Large intestine (tissue), 3 donors: ENCODE data around the gene TAF4. TPM values are rescaled to one million over a fixed set of nuclear protein-coding genes. Genes with fewer than 3 reads are reported as not detected.
A peak's percentile ranks its signal among the peaks of the same experiment; 100 is the strongest.

Source experiments
- DNase-seq, 2 donors: peaks; one replicate each; pipeline versions ENCODE4 v3.0.0 to v3.0.0-alpha.2; 2013
- H3K27ac ChIP-seq: one replicate; pipeline ENCODE4 v1.5.1; 2013; ENCODE audit warnings: low read length
- H3K27me3 ChIP-seq: 2 replicates; pipeline ENCODE4 v1.6.1; 2013; ENCODE audit warnings: low read length; ENCODE audit not compliant: control insufficient read depth, insufficient read depth
- H3K36me3 ChIP-seq: 2 replicates; pipeline ENCODE4 v1.6.1; 2013; ENCODE audit warnings: low read length; ENCODE audit not compliant: control insufficient read depth, insufficient read depth
- H3K4me1 ChIP-seq: one replicate; pipeline ENCODE4 v1.6.1; 2013; ENCODE audit warnings: low read length; ENCODE audit not compliant: control insufficient read depth, insufficient read depth
- H3K4me3 ChIP-seq: one replicate; pipeline ENCODE4 v1.5.1; 2013; ENCODE audit warnings: low read length
- H3K9me3 ChIP-seq: one replicate; pipeline ENCODE4 v1.6.1; 2013; ENCODE audit warnings: mild to moderate bottlenecking, low read depth, low read length, moderate library complexity; ENCODE audit not compliant: control insufficient read depth
- WGBS: methylation state at CpG from one replicate; pipeline ENCODE4 v1.1.5; 2013; ENCODE audit warnings: low lambda C conversion rate; ENCODE audit not compliant: insufficient coverage; 5-methylcytosine and 5-hydroxymethylcytosine counted together
- polyA plus RNA-seq: library from polyadenylated mRNA; unstranded; fragments of 120-200 nt; gene quantifications from one replicate; pipeline ENCODE4 v1.2.1, GENCODE V29; 2013

TAF4 gene
- polyA plus RNA-seq, 1 donor: 17.4 TPM

- Histone ChIP-seq H3K27me3 (no peaks in the 10 kb centered on the region), H3K9me3 (peaks cover 3% of the 10 kb centered on the region), H3K4me1 (peaks cover 4% of the 10 kb centered on the region), H3K27ac (no peak overlapping the region), H3K4me3 (no peak overlapping the region), H3K36me3 (no peaks in the 10 kb centered on the region)
- DNase-seq: no peak
- 100% methylated on average over 1 of the region's 20 CpGs for WGBS
Measured at GRCh38 chr20:62029949-62030348, 35.7 kb downstream of the TAF4 start.

DNA sequence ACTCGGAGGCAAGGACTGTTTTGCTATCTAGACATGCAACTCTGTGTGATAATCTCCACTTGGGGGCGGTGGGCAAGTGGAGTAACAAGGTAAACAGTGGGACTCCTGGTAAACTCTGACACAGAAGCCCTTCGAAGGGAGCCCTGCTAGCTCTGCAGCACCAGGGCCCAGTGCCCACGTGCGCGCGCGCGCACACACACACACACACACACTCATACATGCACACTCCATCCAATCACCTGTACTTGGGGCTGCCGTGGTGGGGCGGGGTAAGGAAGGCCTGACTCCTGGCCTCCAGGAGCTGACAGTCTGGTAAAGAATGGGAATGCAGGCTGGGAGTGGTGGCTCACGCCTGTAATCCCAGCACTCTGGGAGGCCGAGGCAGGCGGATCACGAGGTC is 36.4 kb downstream of the TAF4 start:
- H3K4me3 ChIP-seq: no peak overlapping the region
- no peaks in the 10 kb centered on the region for H3K36me3 ChIP-seq
- H3K9me3 ChIP-seq: peaks cover 3% of the 10 kb centered on the region
- DNase-seq: no peak
- H3K27me3 ChIP-seq: no peaks in the 10 kb centered on the region
- H3K4me1 ChIP-seq: peaks cover 4% of the 10 kb centered on the region
- WGBS: no CpG with 5 or more reads among the region's 15 CpGs
- no peak overlapping the region for H3K27ac ChIP-seq

DNA sequence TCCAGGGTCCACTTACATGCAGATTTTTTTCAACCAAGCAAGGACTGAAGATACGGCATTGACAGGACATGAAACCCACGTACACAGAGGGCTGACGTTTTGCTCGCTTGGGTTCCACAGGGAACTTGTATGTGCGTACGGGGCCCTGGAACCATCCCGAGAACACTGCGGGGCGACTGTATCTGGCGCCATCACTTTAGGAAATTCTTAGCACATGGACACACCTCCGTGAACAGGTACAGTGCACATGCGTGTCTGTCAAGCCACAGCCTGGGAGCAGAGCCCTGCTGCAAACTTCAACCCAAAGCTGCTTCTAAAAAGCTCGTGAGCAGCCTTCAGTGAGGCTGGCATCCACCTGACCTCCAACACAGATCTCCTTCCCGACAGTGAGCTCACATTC is 37.3 kb downstream of the TAF4 start:
- no peak for DNase-seq
- Histone ChIP-seq H3K9me3 (peaks cover 3% of the 10 kb centered on the region), H3K27ac (no peak overlapping the region), H3K36me3 (no peaks in the 10 kb centered on the region), H3K4me1 (peaks cover 4% of the 10 kb centered on the region), H3K27me3 (no peaks in the 10 kb centered on the region), H3K4me3 (no peak overlapping the region)
- no CpG with 5 or more reads among the region's 14 CpGs for WGBS

GRCh38 chr20:62027698-62028321 is 37.9 kb downstream of the TAF4 start:
- Histone ChIP-seq H3K36me3 (no peaks in the 10 kb centered on the region), H3K4me3 (no peak overlapping the region), H3K9me3 (peaks cover 3% of the 10 kb centered on the region), H3K4me1 (peaks cover 4% of the 10 kb centered on the region), H3K27ac (no peak overlapping the region), H3K27me3 (no peaks in the 10 kb centered on the region)
- DNase-seq: no peak
- no CpG with 5 or more reads among the region's 12 CpGs for WGBS

DNA sequence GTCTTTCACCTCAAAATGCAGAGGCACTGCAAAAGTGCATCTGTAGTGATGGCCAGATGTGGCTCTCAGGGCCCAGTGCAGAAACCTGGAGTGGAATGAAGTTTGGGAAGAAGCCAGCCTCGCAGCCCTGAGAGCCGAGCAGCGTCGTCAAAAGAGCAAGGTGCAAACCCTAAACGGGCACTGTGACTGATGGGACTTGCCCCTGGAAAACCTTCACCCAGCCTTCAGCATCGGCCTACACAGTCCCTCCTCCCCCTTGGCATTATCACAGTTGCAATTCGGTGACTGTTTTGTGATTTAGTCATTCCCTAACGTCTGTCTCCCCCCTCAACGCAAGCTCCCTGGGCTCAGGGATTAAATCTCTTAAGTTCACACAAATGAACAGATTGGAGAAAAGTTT is 38.6 kb downstream of the TAF4 start:
- no peak for DNase-seq
- Histone ChIP-seq H3K27ac (no peak overlapping the region), H3K4me1 (peaks cover 4% of the 10 kb centered on the region), H3K36me3 (no peaks in the 10 kb centered on the region), H3K4me3 (no peak overlapping the region), H3K9me3 (peaks cover 3% of the 10 kb centered on the region), H3K27me3 (no peaks in the 10 kb centered on the region)
- 100% methylated on average over 1 of the region's 9 CpGs for WGBS

GRCh38 chr20:62026564-62026856 is 39.2 kb downstream of the TAF4 start:
- Histone ChIP-seq H3K27me3 (no peaks in the 10 kb centered on the region), H3K4me3 (no peak overlapping the region), H3K9me3 (peaks cover 3% of the 10 kb centered on the region), H3K27ac (no peak overlapping the region), H3K4me1 (peaks cover 4% of the 10 kb centered on the region), H3K36me3 (no peaks in the 10 kb centered on the region)
- no CpG with 5 or more reads among the region's 11 CpGs for WGBS
- DNase-seq: no peak

DNA sequence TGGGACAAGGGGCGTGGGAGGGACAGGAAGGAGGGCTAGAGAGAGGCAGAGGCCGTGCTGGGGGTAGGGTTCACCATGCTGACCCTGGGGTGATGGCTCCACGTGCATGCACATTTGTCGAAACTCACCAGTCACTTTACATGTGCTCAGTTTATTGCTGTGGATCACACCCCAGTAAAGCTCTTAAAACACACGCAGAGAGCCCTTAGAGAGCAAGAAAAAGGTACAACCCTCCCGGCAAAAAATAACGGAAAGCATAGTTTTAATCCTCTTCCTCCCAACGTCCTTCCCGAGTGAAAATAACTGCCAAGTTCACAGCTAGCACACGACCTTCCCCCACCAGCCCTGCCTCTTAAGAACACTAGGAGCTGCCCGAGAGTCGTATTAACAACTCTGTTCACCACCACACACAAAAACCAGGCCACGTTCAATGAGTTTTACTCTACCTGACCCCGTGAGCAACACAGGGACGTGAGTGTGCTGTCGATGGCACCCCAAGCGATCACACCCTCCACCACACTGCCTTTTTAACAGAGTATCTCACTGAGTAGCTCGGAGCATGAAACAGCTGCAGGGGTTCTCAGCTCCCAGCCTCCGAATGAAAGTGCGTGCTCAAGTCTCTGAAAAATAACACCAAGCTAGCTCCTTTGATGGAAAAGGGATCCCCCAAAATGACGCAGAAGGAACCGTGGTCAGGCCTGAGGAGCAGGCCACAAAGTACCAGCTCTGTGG is 39.7 kb downstream of the TAF4 start:
- Histone ChIP-seq H3K36me3 (no peaks in the 10 kb centered on the region), H3K4me1 (peaks cover 4% of the 10 kb centered on the region), H3K27me3 (no peaks in the 10 kb centered on the region), H3K9me3 (peaks cover 3% of the 10 kb centered on the region), H3K4me3 (no peak overlapping the region), H3K27ac (no peak overlapping the region)
- DNase-seq: peak; percentile 26 to 40
- no CpG with 5 or more reads among the region's 22 CpGs for WGBS

- Histone ChIP-seq H3K4me3 (no peak overlapping the region), H3K36me3 (no peaks in the 10 kb centered on the region), H3K4me1 (peaks cover 4% of the 10 kb centered on the region), H3K27me3 (no peaks in the 10 kb centered on the region), H3K9me3 (peaks cover 3% of the 10 kb centered on the region), H3K27ac (no peak overlapping the region)
- DNase-seq: no peak
- no CpG with 5 or more reads among the region's 8 CpGs for WGBS
Measured at GRCh38 chr20:62025394-62025793, 40.3 kb downstream of the TAF4 start.

GRCh38 chr20:62023935-62024334 is 41.7 kb downstream of the TAF4 start:
- no peak for DNase-seq
- H3K36me3 ChIP-seq: no peaks in the 10 kb centered on the region
- no peak overlapping the region for H3K27ac ChIP-seq
- peaks cover 4% of the 10 kb centered on the region for H3K4me1 ChIP-seq
- no peaks in the 10 kb centered on the region for H3K9me3 ChIP-seq
- H3K4me3 ChIP-seq: no peak overlapping the region
- no peaks in the 10 kb centered on the region for H3K27me3 ChIP-seq
- no CpG with 5 or more reads among the region's 11 CpGs for WGBS

DNA sequence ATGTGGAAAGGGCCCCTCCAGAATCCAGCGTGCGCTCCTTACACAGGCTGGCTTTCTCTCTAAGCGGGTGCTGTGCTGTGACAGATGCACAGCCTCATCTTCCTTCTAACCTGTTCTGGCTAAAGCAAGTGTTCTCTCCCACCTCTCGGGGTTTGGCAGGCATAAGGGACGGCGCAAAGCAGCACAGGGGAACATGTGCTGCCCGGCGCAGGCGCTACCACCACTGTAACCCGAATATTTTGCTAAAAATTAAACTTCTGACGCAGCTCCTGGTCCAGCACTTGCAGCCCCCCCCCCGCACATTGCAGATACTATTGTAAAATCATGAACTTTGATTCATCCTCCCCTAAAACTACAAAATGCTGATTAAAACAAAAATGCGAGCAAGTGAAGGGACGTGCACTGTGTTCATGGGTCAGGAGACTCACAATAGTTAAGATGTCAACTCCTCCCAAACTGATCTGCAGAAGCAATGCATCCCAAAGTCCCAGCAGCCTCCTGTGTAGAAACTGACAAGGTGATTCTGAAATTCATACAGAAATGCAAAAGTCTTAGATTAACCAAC is 43.0 kb downstream of the TAF4 start:
- Histone ChIP-seq H3K36me3 (no peaks in the 10 kb centered on the region), H3K27ac (no peak overlapping the region), H3K27me3 (no peaks in the 10 kb centered on the region), H3K4me1 (peaks cover 4% of the 10 kb centered on the region), H3K9me3 (no peaks in the 10 kb centered on the region), H3K4me3 (no peak overlapping the region)
- no peak for DNase-seq
- no CpG with 5 or more reads among the region's 14 CpGs for WGBS
